CD4-positive, CD25-positive, alpha-beta regulatory T cell (primary cell): ENCODE data around the gene TGFB1. TPM values are rescaled to one million over a fixed set of nuclear protein-coding genes. Genes with fewer than 3 reads are reported as not detected.
A peak's percentile ranks its signal among the peaks of the same experiment; 100 is the strongest.
"Not testable (repeated sequence)": the region's sequence is repeated elsewhere in the genome, so short reads cannot be mapped to it uniquely, and the experiment has no call there.

ENCODE experiments used
- ATAC-seq, 2 donors: fragments of 150-1000 bp; cut with Tn5 transposase; one replicate each; pipeline ENCODE4 v1.10.0; 2021; ENCODE audit warnings: low read depth in 2 of 2, moderate number of reproducible peaks in 2 of 2, moderate library complexity in 1 of 2
- DNase-seq, 3 donors: peaks; one replicate each; pipeline versions ENCODE4 v3.0.0 to v3.0.0-alpha.2; 2012 to 2022; ENCODE audit warnings: mixed read lengths in 1 of 3
- H3K27ac ChIP-seq: one replicate; pipeline ENCODE4 v1.7.0; 2013; ENCODE audit warnings: mild to moderate bottlenecking, low read length; ENCODE audit not compliant: insufficient read depth, poor library complexity, severe bottlenecking
- H3K27me3 ChIP-seq: one replicate; pipeline ENCODE4 v1.7.0; 2013; ENCODE audit warnings: low read length; ENCODE audit not compliant: control insufficient read depth, insufficient read depth
- H3K36me3 ChIP-seq: one replicate; pipeline ENCODE4 v1.7.0; 2013; ENCODE audit warnings: mild to moderate bottlenecking, low read length, moderate library complexity; ENCODE audit not compliant: control insufficient read depth, insufficient read depth
- H3K4me1 ChIP-seq: 2 replicates; pipeline ENCODE4 v1.7.0; 2013; ENCODE audit warnings: mild to moderate bottlenecking, low read length; ENCODE audit not compliant: insufficient read depth, control insufficient read depth, poor library complexity, severe bottlenecking
- H3K4me3 ChIP-seq: one replicate; pipeline ENCODE4 v1.7.0; 2013; ENCODE audit warnings: low read depth, mild to moderate bottlenecking, low read length, moderate library complexity
- H3K9me3 ChIP-seq, 2 experiments: 1 replicate in 1 of 2; 2 replicates in 1 of 2; pipeline ENCODE4 v1.7.0; 2013; ENCODE audit warnings: low read length in 2 of 2, mild to moderate bottlenecking in 1 of 2, moderate library complexity in 1 of 2; ENCODE audit not compliant: control insufficient read depth in 2 of 2
- H3K27ac Mint-ChIP-seq, 3 donors: one replicate each; pipeline ENCODE4 v1.8.0; 2020 to 2022; ENCODE audit warnings: mild to moderate bottlenecking in 3 of 3, mixed read lengths in 3 of 3, moderate library complexity in 2 of 3
- H3K27me3 Mint-ChIP-seq: one replicate; pipeline ENCODE4 v1.8.0; 2022; ENCODE audit warnings: mild to moderate bottlenecking, mixed read lengths
- H3K36me3 Mint-ChIP-seq: one replicate; pipeline ENCODE4 v1.8.0; 2020; ENCODE audit warnings: mixed read lengths
- H3K4me1 Mint-ChIP-seq, 4 donors: one replicate each; pipeline ENCODE4 v1.8.0; 2020 to 2022; ENCODE audit warnings: mixed read lengths in 4 of 4, mild to moderate bottlenecking in 1 of 4
- H3K4me3 Mint-ChIP-seq, 4 donors: one replicate each; pipeline ENCODE4 v1.8.0; 2020 to 2022; ENCODE audit warnings: mild to moderate bottlenecking in 4 of 4, mixed read lengths in 4 of 4, moderate library complexity in 3 of 4
- H3K9me3 Mint-ChIP-seq, 7 donors: one replicate each; pipeline ENCODE4 v1.8.0; 2020 to 2022; ENCODE audit warnings: mixed read lengths in 7 of 7, mild to moderate bottlenecking in 3 of 7, moderate library complexity in 2 of 7
- polyA plus RNA-seq, 4 donors: library from polyadenylated mRNA; unstranded; fragments of 300-500 nt; fragmentation: Illumina TruSeq; gene quantifications; one replicate each; pipeline ENCODE4 v1.2.3, GENCODE V29; 2021
- total RNA-seq: library from RNA; stranded (reverse); gene quantifications from one replicate; pipeline ENCODE4 v1.2.3, GENCODE V29; 2022

TGFB1 gene
- total and polyA plus RNA-seq, 5 donors from 2014 or later, result 31.6 to 414 (median 48.2) TPM

DNA sequence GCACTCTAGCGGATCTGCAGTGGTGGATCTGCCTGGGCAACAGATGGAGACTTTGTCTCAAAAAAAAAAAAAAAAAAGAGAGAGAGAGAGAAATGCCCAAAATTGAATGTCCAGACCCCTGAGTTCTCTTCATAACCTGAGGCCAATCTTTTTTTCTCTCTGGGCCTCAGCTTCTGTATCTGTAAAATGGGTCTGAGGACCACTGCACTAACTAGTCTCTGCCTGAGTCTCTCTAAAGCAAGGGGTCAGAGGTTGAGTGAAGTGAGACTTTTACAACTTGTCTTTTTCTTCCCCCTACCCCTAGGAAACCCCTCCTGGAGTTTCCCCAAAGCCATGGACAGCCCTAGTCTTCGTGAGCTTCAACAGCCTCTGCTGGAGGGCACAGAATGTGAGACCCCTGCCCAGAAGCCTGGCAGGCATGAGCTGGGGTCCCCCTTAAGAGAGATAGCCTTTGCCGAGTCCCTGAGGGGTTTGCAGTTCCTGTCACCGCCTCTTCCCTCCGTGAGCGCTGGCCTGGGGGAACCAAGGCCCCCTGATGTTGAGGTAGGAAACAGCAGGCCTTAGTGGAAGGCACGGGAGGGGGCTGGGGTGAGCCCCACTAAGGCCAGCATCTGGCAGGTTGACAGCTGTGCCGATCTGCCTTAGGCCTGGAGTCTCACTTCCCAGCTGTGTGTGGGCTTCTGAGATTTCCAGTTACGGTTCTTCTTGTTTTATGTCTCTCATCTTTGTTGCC is 24.4 kb upstream of the TGFB1 start:
- H3K9me3 ChIP-seq, result no peaks in the 10 kb centered on the region
- no peak for DNase-seq
- peak overlapping the region in 2 of 3 donors; percentile 17 to 89 for H3K27ac Mint-ChIP-seq
- no peak overlapping the region for H3K4me3 ChIP-seq
- no peak for ATAC-seq
- no peaks in the 10 kb centered on the region for H3K9me3 Mint-ChIP-seq
- H3K36me3 Mint-ChIP-seq, result peaks cover 11% of the 10 kb centered on the region
- no peaks in the 10 kb centered on the region for H3K27me3 Mint-ChIP-seq
- H3K4me1 ChIP-seq, result peaks cover 13% of the 10 kb centered on the region
- peaks cover 0 to 18% (median 6%) of the 10 kb centered on the region in 4 donors for H3K4me1 Mint-ChIP-seq
- no peaks in the 10 kb centered on the region for H3K36me3 ChIP-seq
- H3K27ac ChIP-seq, result no peak overlapping the region
- H3K4me3 Mint-ChIP-seq, result peak overlapping the region in 1 of 4 donors; percentile 50
- H3K27me3 ChIP-seq, result no peaks in the 10 kb centered on the region

DNA sequence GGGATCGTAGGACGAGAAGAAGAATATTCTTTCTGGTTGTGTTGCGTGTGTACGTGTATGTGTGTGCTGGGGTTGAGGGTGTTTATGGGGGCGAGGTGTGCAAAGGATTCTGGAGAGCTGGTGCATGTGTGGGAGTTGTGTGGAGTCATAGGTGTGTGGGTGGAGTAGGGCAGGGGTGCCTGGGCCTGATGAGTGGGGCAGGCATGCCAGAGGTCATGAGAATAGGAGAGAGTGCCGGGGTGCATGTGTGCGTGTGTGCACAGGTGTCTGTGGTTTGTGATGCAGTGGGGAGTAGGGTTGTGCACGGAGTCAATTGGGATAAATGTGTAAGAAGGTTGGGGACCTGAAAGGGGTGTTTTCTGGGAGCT is 23.3 kb upstream of the TGFB1 start:
- Histone ChIP-seq H3K9me3 (no peaks in the 10 kb centered on the region), H3K27me3 (no peaks in the 10 kb centered on the region), H3K4me1 (peaks cover 13% of the 10 kb centered on the region), H3K27ac (no peak overlapping the region), H3K4me3 (peak overlapping the region; percentile 62), H3K36me3 (no peaks in the 10 kb centered on the region)
- Mint-ChIP-seq H3K27me3 (no peaks in the 10 kb centered on the region), H3K4me1 (peaks cover 0 to 18% (median 6%) of the 10 kb centered on the region in 4 donors), H3K4me3 (peak overlapping the region; percentile 82 to 89 (median 88)), H3K27ac (peak overlapping the region; percentile 87 to 95 (median 89)), H3K9me3 (no peaks in the 10 kb centered on the region), H3K36me3 (peaks cover 6% of the 10 kb centered on the region)
- DNase-seq (no peak), ATAC-seq (peak in 1 of 2 donors; percentile 37)

DNA sequence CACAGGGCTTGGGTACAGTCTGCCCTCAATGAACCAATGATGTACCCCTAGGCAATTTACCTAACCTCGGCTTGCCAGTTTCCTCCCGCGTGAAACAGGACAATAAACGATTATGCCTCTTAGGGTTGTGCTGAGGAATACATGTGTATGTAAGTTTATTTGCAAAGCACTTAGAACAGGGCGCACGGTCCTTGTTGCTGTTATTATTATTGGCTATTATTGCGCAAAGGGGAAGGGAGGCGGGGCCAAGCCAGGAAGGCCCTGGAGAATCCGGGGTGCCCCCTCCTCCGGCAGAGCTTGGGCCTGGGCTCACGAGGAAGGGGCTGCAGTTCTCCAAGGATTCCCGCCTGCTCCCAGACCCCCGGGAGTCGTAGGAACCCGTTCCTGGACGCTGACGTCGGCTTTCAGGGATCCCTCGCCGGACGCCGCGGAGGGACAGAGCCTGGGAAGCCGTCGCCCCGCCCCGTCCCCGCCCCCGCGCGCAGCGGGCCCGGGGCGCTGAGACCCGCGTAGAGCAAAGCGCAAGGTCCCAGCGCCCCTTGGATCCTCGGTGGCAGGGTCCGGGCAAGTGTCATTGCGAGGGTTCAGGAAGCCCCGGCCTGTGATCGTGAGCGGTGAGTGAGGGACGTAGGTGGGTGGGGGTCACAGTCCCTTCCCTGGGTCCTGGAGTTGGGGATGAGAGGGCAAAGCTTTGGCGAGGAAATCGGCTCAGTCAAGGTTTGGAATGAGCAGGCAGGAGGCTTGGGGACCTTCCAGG is 22.7 kb upstream of the TGFB1 start, which contains the start of gene TMEM91:
TSS of gene TMEM91 (plus strand) at position 293 of the 757 bp plus-strand sequence. CDS start 1,777 bp downstream, outside the sequence.
- ATAC-seq, result peak in 1 of 2 donors; percentile 29
- H3K36me3 ChIP-seq, result no peaks in the 10 kb centered on the region
- H3K27me3 ChIP-seq, result no peaks in the 10 kb centered on the region
- H3K36me3 Mint-ChIP-seq, result peaks cover 6% of the 10 kb centered on the region
- peak within 1 kb of the TSS; percentile 87 to 95 (median 89) for H3K27ac Mint-ChIP-seq
- H3K4me3 ChIP-seq, result peak within 1 kb of the TSS; percentile 64
- peaks cover 0 to 19% (median 6%) of the 10 kb centered on the region in 4 donors for H3K4me1 Mint-ChIP-seq
- no peak within 1 kb of the TSS for H3K27ac ChIP-seq
- DNase-seq, result peak in 1 of 3 donors; percentile 16
- peak within 1 kb of the TSS; percentile 82 to 89 (median 88) for H3K4me3 Mint-ChIP-seq
- H3K27me3 Mint-ChIP-seq, result no peaks in the 10 kb centered on the region
- H3K9me3 ChIP-seq, result no peaks in the 10 kb centered on the region
- H3K9me3 Mint-ChIP-seq, result no peaks in the 10 kb centered on the region
- peaks cover 13% of the 10 kb centered on the region for H3K4me1 ChIP-seq

DNA sequence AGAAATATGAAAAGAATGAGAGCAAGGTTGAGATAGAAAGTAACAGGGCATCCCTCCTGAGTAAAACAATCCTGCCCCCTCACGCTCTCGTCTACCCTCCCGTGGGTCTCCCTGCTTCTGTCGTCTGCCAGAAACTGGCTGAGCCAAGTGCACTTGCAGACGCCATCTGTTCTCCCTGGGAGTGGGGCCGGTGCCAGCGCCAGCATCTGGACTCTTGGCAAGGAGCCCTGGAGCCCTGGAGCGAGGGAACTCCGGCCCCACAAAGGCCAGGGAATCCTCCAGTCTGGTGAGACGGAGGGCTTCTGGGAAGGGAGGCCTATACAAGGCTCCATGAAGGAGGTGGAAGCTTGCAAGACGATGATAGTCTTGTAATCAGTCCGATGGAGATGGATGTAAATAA is 20.3 kb upstream of the TGFB1 start:
- peaks cover 0 to 20% (median 6%) of the 10 kb centered on the region in 4 donors for H3K4me1 Mint-ChIP-seq
- Histone ChIP-seq H3K27me3 (no peaks in the 10 kb centered on the region), H3K4me1 (peaks cover 13% of the 10 kb centered on the region), H3K4me3 (no peak overlapping the region), H3K9me3 (no peaks in the 10 kb centered on the region), H3K27ac (no peak overlapping the region), H3K36me3 (no peaks in the 10 kb centered on the region)
- no peak for ATAC-seq
- H3K27ac Mint-ChIP-seq, result no peak overlapping the region
- H3K27me3 Mint-ChIP-seq, result no peaks in the 10 kb centered on the region
- H3K9me3 Mint-ChIP-seq, result no peaks in the 10 kb centered on the region
- DNase-seq, result no peak
- H3K4me3 Mint-ChIP-seq, result no peak overlapping the region
- H3K36me3 Mint-ChIP-seq, result peaks cover 6% of the 10 kb centered on the region

DNA sequence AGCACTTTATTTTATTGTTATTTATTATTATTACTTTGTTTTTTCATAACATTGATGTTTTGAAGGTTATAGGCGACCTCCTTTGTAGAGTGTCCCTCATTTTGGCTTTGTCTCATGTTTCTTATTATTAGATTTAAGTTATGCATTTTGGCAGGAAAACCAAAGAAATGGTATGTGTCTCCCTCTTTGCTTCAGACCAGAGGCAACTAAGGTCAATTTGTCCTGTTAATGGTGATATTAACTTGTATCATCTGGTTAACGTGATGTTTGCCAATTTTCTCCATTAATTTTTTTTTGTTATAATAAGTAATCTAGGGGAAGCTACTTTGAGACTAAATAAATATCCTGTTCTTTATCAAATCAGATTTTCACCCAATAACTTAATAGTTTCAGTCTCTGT is 18.8 kb upstream of the TGFB1 start:
- Histone ChIP-seq H3K36me3 (no peaks in the 10 kb centered on the region), H3K4me3 (no peak overlapping the region), H3K27ac (no peak overlapping the region), H3K4me1 (peaks cover 13% of the 10 kb centered on the region), H3K9me3 (no peaks in the 10 kb centered on the region), H3K27me3 (no peaks in the 10 kb centered on the region)
- Mint-ChIP-seq H3K4me1 (peaks cover 0 to 17% (median 6%) of the 10 kb centered on the region in 4 donors), H3K27ac (peak overlapping the region in 1 of 3 donors; percentile 76), H3K9me3 (no peaks in the 10 kb centered on the region), H3K4me3 (no peak overlapping the region), H3K27me3 (no peaks in the 10 kb centered on the region), H3K36me3 (peaks cover 6% of the 10 kb centered on the region)
- DNase-seq (no peak), ATAC-seq (no peak)

DNA sequence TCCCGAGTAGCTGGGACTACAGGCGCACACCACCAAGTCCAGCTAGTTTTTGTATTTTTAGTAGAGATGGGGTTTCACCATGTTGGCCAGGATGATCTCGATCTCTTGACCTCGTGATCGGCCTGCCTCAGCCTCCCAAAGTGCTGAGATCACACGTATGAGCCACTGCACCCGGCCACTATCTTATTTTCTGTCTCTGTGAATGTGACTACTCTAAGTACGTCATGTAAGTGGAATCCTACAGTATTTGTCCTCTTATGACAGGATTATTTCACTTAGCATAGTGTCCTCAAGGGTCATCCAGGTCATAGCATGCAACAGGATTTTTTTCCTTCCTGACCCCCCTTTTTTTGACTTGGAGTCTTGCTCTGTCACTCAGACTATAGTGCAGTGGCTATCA is 17.8 kb upstream of the TGFB1 start:
- no peak overlapping the region for H3K4me3 ChIP-seq
- H3K36me3 ChIP-seq, result no peaks in the 10 kb centered on the region
- DNase-seq, result no peak
- Mint-ChIP-seq H3K9me3 (no peaks in the 10 kb centered on the region), H3K27ac (no peak overlapping the region), H3K27me3 (no peaks in the 10 kb centered on the region), H3K36me3 (no peaks in the 10 kb centered on the region), H3K4me1 (peaks cover 0 to 7% (median 4%) of the 10 kb centered on the region in 4 donors), H3K4me3 (peak overlapping the region in 1 of 4 donors; percentile 81)
- H3K27me3 ChIP-seq, result no peaks in the 10 kb centered on the region
- no peak overlapping the region for H3K27ac ChIP-seq
- H3K9me3 ChIP-seq, result no peaks in the 10 kb centered on the region
- H3K4me1 ChIP-seq, result peaks cover 5% of the 10 kb centered on the region
- ATAC-seq, result no peak

DNA sequence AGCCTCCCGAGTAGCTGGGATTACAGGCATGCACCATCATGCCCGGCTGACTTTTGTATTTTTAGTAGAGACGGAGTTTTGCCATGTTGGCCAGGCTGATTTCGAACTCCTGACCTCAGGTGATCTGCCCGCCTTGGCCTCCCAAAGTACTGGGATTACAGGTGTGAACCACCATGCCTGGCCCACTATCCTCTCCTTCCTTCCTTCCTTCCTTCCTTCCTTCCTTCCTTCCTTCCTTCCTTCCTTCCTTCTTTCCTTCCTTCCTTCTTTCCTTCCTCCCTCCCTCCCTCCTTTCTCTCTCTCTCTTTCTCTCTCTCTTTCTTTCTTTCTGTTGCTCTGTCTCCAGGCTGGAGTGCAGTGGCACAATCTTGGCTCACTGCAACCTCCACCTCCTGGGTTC is 17.4 kb upstream of the TGFB1 start:
- not testable (repeated sequence) for H3K4me1 ChIP-seq

More for the DNA sequence above, 17.4 kb upstream of the TGFB1 start:
- not testable (repeated sequence) for H3K9me3 Mint-ChIP-seq, H3K27ac Mint-ChIP-seq, H3K27ac ChIP-seq, H3K36me3 Mint-ChIP-seq, ATAC-seq, H3K4me1 Mint-ChIP-seq, DNase-seq, H3K27me3 Mint-ChIP-seq, H3K27me3 ChIP-seq, H3K9me3 ChIP-seq, H3K36me3 ChIP-seq, H3K4me3 ChIP-seq
- H3K4me3 Mint-ChIP-seq, result peak overlapping the region in 1 of 4 donors; percentile 81
